Measurements from ENCODE around the gene CYP1A2. TPM values are rescaled to one million over a fixed set of nuclear protein-coding genes. Genes with fewer than 3 reads are reported as not detected.
"Not testable (repeated sequence)": the region's sequence is repeated elsewhere in the genome, so short reads cannot be mapped to it uniquely, and the experiment has no call there.

The CYP1A2 gene
- total and polyA plus RNA-seq, 2 donors (not counting 1 experiment from before 2014, with no cell fraction given) = not detected

- Histone ChIP-seq H3K27ac (ENCODE audit: low read length in 2 of 2) (peak overlapping the region; percentile 90 to 93), H3K79me2 (ENCODE audit: control insufficient read depth, insufficient read depth, low read length) (peaks cover 76% of the 10 kb centered on the region), H3K9ac (ENCODE audit: low read length) (peak overlapping the region; percentile 84), H2AFZ (ENCODE audit: insufficient read depth, low read depth, low read length, poor library complexity, severe bottlenecking) (no peak overlapping the region), H3K9me3 (ENCODE audit: control extremely low read depth in 1 of 3, control insufficient read depth in 2 of 3, insufficient read depth in 1 of 3, low read length in 2 of 3) (no peaks in the 10 kb centered on the region), H3K4me1 (ENCODE audit: control insufficient read depth in 2 of 2, insufficient read depth in 2 of 2, low read length in 2 of 2) (peaks cover 51 to 84% of the 10 kb centered on the region in 2 donors), H3K4me2 (replicated peaks; ENCODE audit: low read depth, low read length, poor library complexity, severe bottlenecking) (peak overlapping the region; percentile 91), H4K20me1 (ENCODE audit: control insufficient read depth, insufficient read depth, low read length, poor library complexity, severe bottlenecking) (peaks cover 20% of the 10 kb centered on the region), H3K36me3 (replicated peaks in 1 of 2; ENCODE audit: control extremely low read depth in 1 of 2, control insufficient read depth in 1 of 2, extremely low read depth in 1 of 2, insufficient read depth in 2 of 2, low read length in 1 of 2) (peaks cover 0 to 18% of the 10 kb centered on the region in 2 experiments), H3K4me3 (ENCODE audit: control extremely low read depth in 1 of 5, extremely low read depth in 1 of 5, insufficient read depth in 1 of 5, low read depth in 2 of 5, low read length in 4 of 5) (peak overlapping the region; percentile 22 to 99 (median 86)), H3K27me3 (replicated peaks in 1 of 4; ENCODE audit: control extremely low read depth in 1 of 4, control insufficient read depth in 3 of 4, insufficient read depth in 4 of 4, low read length in 3 of 4) (no peaks in the 10 kb centered on the region)
- H3K4me1 Mint-ChIP-seq = peaks cover 85% of the 10 kb centered on the region
- H3K27ac Mint-ChIP-seq = peak overlapping the region; percentile 99
- no peaks in the 10 kb centered on the region for H3K27me3 Mint-ChIP-seq
- no peaks in the 10 kb centered on the region for H3K9me3 Mint-ChIP-seq (ENCODE audit: insufficient read depth)
- intact Hi-C loops (cut with micrococcal nuclease) = loop anchor here (5.0 to 10.0 kb wide), 6 partner anchors 57 to 667 kb away; partner anchors contain the start of genes ARID3B, SEMA7A, SIN3A and ULK3
- H3K4me3 Mint-ChIP-seq = peak overlapping the region; percentile 93
- no peak for ATAC-seq (ENCODE audit: low read depth)
- 20% methylated on average over 9 of the region's 13 CpGs for WGBS (ENCODE audit: insufficient coverage)
- TF ChIP-seq CTCF (IDR thresholded peaks at IDR 0.05) (no peak), EZH2 (IDR thresholded peaks at IDR 0.05; ENCODE audit: borderline replicate concordance, insufficient read depth, low read depth, low read length, poor library complexity, severe bottlenecking) (no peak)
- peak; percentile 50 for DNase-seq
- ChIA-PET CTCF (interaction anchor here (1.4 to 37.1 kb wide), 4 partner anchors 5 to 346 kb away, joined by 5 to 2548 read pairs (median 1288); partner anchors contain the start of genes CSK and LMAN1L), POLR2A (interaction anchor here (0.5 to 15.8 kb wide), 8 partner anchors 8 to 411 kb away, joined by 3 to 572 read pairs (median 10); partner anchors contain the start of gene CSK)
Measured at GRCh38 chr15:74785194-74786032, 36.8 kb downstream of the CYP1A2 start.

DNA sequence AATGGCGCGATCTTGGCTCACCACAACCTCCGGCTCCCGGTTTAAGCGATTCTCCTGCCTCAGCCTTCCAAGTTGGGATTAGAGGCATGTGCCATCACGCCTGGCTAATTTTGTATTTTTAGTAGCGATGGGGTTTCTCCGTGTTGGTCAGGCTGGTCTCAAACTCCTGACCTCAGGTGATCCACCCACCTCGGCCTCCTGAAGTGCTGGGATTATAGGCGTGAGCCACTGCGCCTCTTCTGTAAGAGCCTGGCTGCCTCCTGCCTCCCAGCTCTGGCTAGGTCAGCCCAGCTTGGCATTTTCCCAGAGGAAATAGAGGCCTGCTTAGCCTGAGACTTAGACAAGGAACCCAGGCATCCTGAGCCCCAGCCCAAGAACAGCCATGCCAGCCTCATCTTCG is 37.4 kb downstream of the CYP1A2 start:
- Histone ChIP-seq H3K4me3 (ENCODE audit: control extremely low read depth in 1 of 5, extremely low read depth in 1 of 5, insufficient read depth in 1 of 5, low read depth in 2 of 5, low read length in 4 of 5) (peak overlapping the region; percentile 44 to 99 (median 86)), H3K4me2 (replicated peaks; ENCODE audit: low read depth, low read length, poor library complexity, severe bottlenecking) (peak overlapping the region; percentile 91), H3K4me1 (ENCODE audit: control insufficient read depth in 2 of 2, insufficient read depth in 2 of 2, low read length in 2 of 2) (peaks cover 51 to 84% of the 10 kb centered on the region in 2 donors), H3K36me3 (replicated peaks in 1 of 2; ENCODE audit: control extremely low read depth in 1 of 2, control insufficient read depth in 1 of 2, extremely low read depth in 1 of 2, insufficient read depth in 2 of 2, low read length in 1 of 2) (peaks cover 0 to 18% of the 10 kb centered on the region in 2 experiments), H3K79me2 (ENCODE audit: control insufficient read depth, insufficient read depth, low read length) (peaks cover 76% of the 10 kb centered on the region), H3K27ac (ENCODE audit: low read length in 2 of 2) (peak overlapping the region; percentile 90 to 93), H3K9ac (ENCODE audit: low read length) (peak overlapping the region; percentile 65), H4K20me1 (ENCODE audit: control insufficient read depth, insufficient read depth, low read length, poor library complexity, severe bottlenecking) (peaks cover 20% of the 10 kb centered on the region)
- not testable (repeated sequence) for H3K9me3 ChIP-seq (ENCODE audit: control extremely low read depth in 1 of 3, control insufficient read depth in 2 of 3, insufficient read depth in 1 of 3, low read length in 2 of 3); H3K27me3 Mint-ChIP-seq; H2AFZ ChIP-seq (ENCODE audit: insufficient read depth, low read depth, low read length, poor library complexity, severe bottlenecking); DNase-seq; ATAC-seq (ENCODE audit: low read depth); H3K27me3 ChIP-seq (replicated peaks in 1 of 4; ENCODE audit: control extremely low read depth in 1 of 4, control insufficient read depth in 3 of 4, insufficient read depth in 4 of 4, low read length in 3 of 4); H3K9me3 Mint-ChIP-seq (ENCODE audit: insufficient read depth)
- intact Hi-C loops (cut with micrococcal nuclease) = loop anchor here (5.0 to 10.0 kb wide), 6 partner anchors 56 to 666 kb away; partner anchors contain the start of genes ARID3B, SEMA7A, SIN3A and ULK3
- Mint-ChIP-seq H3K27ac (peak overlapping the region; percentile 99), H3K4me1 (peaks cover 85% of the 10 kb centered on the region), H3K4me3 (peak overlapping the region; percentile 93)
- 44% methylated on average over 8 of the region's 12 CpGs for WGBS (ENCODE audit: insufficient coverage)
- CTCF ChIA-PET = interaction anchor here (2.4 to 37.1 kb wide), 4 partner anchors 6 to 151 kb away, joined by 6 to 2548 read pairs (median 1288); partner anchors contain the start of genes CSK and LMAN1L
- POLR2A ChIA-PET = interaction anchor here (0.6 to 15.8 kb wide), 4 partner anchors 8 to 383 kb away, joined by 3 to 572 read pairs (median 4); partner anchors contain the start of gene CSK
